MM.1S (cell line): ENCODE results near the gene LINC00305.

ENCODE experiments used
- EZH2 ChIP-seq: fragments of 300-600 bp; sonication (generic); optimal IDR thresholded peaks from 2 replicates; pipeline ENCODE3; 2017; ENCODE audit warnings: low read depth, mild to moderate bottlenecking, antibody characterized with exemption, low read length, mixed read lengths
- EZH2phosphoT487 ChIP-seq: fragments of 300-600 bp; sonication (generic); IDR thresholded peaks from 2 replicates; pipeline ENCODE4 v1.6.1; 2018; ENCODE audit warnings: antibody characterized with exemption, low read length
- TF ChIP-seq, protein P1 (sequence below): fragments of 300-600 bp; sonication (generic); IDR thresholded peaks from 2 replicates; pipeline ENCODE4 v1.5.1; 2016; ENCODE audit warnings: antibody characterized with exemption, low read length, mixed read lengths

DNA sequence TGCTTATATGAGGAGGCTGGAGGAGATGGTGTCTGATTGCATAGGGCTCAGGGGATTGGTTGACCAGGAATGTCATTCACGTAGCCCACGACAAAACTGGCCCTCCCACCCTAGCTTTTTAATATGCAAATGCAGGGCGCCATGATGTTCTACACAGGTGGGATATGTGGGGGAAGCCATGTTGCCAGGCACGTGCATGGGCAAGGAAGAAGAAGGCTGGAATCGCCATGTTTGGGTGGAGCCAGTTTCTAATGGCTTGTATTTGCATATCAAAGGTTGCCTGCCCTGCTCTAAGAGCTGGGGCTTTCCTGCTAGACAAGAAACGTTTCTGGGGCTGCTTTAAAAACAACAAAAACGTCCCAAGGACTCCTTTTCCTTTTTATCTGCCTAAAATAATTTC lies 26.5 kb upstream of the LINC00305 start:
- TF ChIP-seq, protein P1, sequence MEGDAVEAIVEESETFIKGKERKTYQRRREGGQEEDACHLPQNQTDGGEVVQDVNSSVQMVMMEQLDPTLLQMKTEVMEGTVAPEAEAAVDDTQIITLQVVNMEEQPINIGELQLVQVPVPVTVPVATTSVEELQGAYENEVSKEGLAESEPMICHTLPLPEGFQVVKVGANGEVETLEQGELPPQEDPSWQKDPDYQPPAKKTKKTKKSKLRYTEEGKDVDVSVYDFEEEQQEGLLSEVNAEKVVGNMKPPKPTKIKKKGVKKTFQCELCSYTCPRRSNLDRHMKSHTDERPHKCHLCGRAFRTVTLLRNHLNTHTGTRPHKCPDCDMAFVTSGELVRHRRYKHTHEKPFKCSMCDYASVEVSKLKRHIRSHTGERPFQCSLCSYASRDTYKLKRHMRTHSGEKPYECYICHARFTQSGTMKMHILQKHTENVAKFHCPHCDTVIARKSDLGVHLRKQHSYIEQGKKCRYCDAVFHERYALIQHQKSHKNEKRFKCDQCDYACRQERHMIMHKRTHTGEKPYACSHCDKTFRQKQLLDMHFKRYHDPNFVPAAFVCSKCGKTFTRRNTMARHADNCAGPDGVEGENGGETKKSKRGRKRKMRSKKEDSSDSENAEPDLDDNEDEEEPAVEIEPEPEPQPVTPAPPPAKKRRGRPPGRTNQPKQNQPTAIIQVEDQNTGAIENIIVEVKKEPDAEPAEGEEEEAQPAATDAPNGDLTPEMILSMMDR: no peak
- TF ChIP-seq EZH2 (no peak), EZH2phosphoT487 (no peak)
